NB4 (cell line): ENCODE measurements around the gene AURKA.

ENCODE experiments used
- CTCF ChIP-seq: IDR thresholded peaks from one replicate; pipeline ENCODE4 v1.5.1; 2012; ENCODE audit warnings: low read depth, low read length
- MAX ChIP-seq: IDR thresholded peaks from 2 replicates; pipeline ENCODE4 v1.6.1; 2011; ENCODE audit warnings: low read depth, low read length
- MYC ChIP-seq: IDR thresholded peaks from 2 replicates; pipeline ENCODE4 v1.6.1; 2011; ENCODE audit warnings: low read depth, low read length

- TF ChIP-seq CTCF (no peak), MAX (no peak), MYC (no peak)
These were observed 25.9 kb upstream of the AURKA start for GRCh38 chr20:56417911-56418310.
